Measurements from ENCODE around the gene EPHA5. TPM values are rescaled to one million over a fixed set of nuclear protein-coding genes. Genes with fewer than 3 reads are reported as not detected.

Gene EPHA5
- total and polyA plus RNA-seq, 8 donors = 0.08 to 1.8 (median 0.51) TPM; not detected in 2

- no peak for DNase-seq
- intact Hi-C loops (cut with DNase I; ENCODE audit: low total_unique reads) = no loop called here
- 87 to 91% (median 91%) methylated on average over 6 of the region's 6 CpGs for WGBS, 5 donors
- no peaks in the 10 kb centered on the region for H3K27me3 ChIP-seq
- TF ChIP-seq POLR2A (IDR thresholded peaks at IDR 0.05) (no peak), CTCF (IDR thresholded peaks at IDR 0.05) (no peak), EP300 (IDR thresholded peaks at IDR 0.05) (no peak), POLR2AphosphoS5 (IDR thresholded peaks at IDR 0.05) (no peak)
- H3K4me3 ChIP-seq = no peak overlapping the region
- no peaks in the 10 kb centered on the region for H3K4me1 ChIP-seq
- no peak overlapping the region for H3K27ac ChIP-seq
- no peaks in the 10 kb centered on the region for H3K36me3 ChIP-seq
- no peaks in the 10 kb centered on the region for H3K9me3 ChIP-seq
These were observed 286.5 kb downstream of the EPHA5 start for GRCh38 chr4:65383589-65384305.

- DNase-seq = no peak
- 0 to 95% (median 39%) methylated on average over 1 of the region's 1 CpG for WGBS, 5 donors
- TF ChIP-seq EP300 (IDR thresholded peaks at IDR 0.05) = no peak
- no peak for TF ChIP-seq POLR2AphosphoS5 (IDR thresholded peaks at IDR 0.05)
- no peak for TF ChIP-seq POLR2A (IDR thresholded peaks at IDR 0.05)
- TF ChIP-seq CTCF (IDR thresholded peaks at IDR 0.05) = no peak
- Histone ChIP-seq H3K4me1 (no peaks in the 10 kb centered on the region), H3K27ac (no peak overlapping the region), H3K4me3 (no peak overlapping the region), H3K27me3 (no peaks in the 10 kb centered on the region), H3K9me3 (no peaks in the 10 kb centered on the region), H3K36me3 (no peaks in the 10 kb centered on the region)
- intact Hi-C loops (cut with DNase I; ENCODE audit: low total_unique reads) = no loop called here
These were observed 288.6 kb downstream of the EPHA5 start for GRCh38 chr4:65381648-65382047.

- no peak overlapping the region for H3K27ac ChIP-seq
- no peak for DNase-seq
- intact Hi-C loops (cut with DNase I; ENCODE audit: low total_unique reads) = no loop called here
- H3K27me3 ChIP-seq = no peaks in the 10 kb centered on the region
- H3K36me3 ChIP-seq = no peaks in the 10 kb centered on the region
- H3K9me3 ChIP-seq = no peaks in the 10 kb centered on the region
- no peak overlapping the region for H3K4me3 ChIP-seq
- WGBS, 5 donors = 74 to 89% (median 82%) methylated on average over 3 of the region's 3 CpGs
- no peaks in the 10 kb centered on the region for H3K4me1 ChIP-seq
- no peak for TF ChIP-seq POLR2A (IDR thresholded peaks at IDR 0.05)
- TF ChIP-seq EP300 (IDR thresholded peaks at IDR 0.05) = no peak
- no peak for TF ChIP-seq POLR2AphosphoS5 (IDR thresholded peaks at IDR 0.05)
- TF ChIP-seq CTCF (IDR thresholded peaks at IDR 0.05) = no peak
These were observed 299.6 kb downstream of the EPHA5 start for GRCh38 chr4:65370709-65371108.

- DNase-seq = no peak
- intact Hi-C loops (cut with DNase I; ENCODE audit: low total_unique reads) = no loop called here
- H3K27me3 ChIP-seq = no peaks in the 10 kb centered on the region
- H3K36me3 ChIP-seq = no peaks in the 10 kb centered on the region
- TF ChIP-seq POLR2AphosphoS5 (IDR thresholded peaks at IDR 0.05) (no peak), CTCF (IDR thresholded peaks at IDR 0.05) (no peak), EP300 (IDR thresholded peaks at IDR 0.05) (no peak), POLR2A (IDR thresholded peaks at IDR 0.05) (no peak)
- H3K4me3 ChIP-seq = no peak overlapping the region
- WGBS, 5 donors = 83 to 98% (median 89%) methylated on average over 1 of the region's 1 CpG
- no peak overlapping the region for H3K27ac ChIP-seq
- H3K9me3 ChIP-seq = no peaks in the 10 kb centered on the region
- H3K4me1 ChIP-seq = no peaks in the 10 kb centered on the region
These were observed 303.0 kb downstream of the EPHA5 start for GRCh38 chr4:65367306-65367705.
